ENCODE data around the gene DMPK. TPM values are rescaled to one million over a fixed set of nuclear protein-coding genes. Genes with fewer than 3 reads are reported as not detected.

Gene DMPK
- total and polyA plus RNA-seq, 2 experiments from 2014 or later: 9.8 to 24.0 TPM

DNA sequence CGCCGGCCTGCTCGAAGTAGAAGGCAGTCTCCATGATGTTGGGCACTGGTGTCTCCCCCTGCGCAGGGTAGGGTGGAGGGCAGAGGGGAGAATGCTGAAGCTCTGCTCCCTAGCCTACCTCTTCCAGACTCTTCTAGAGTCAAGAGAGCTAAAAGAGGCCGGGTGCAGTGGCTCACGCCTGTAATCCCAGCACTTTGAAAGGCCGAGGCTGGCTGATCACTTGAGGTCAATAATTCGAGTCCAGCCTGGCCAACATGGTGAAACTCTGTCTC lies 22.6 kb upstream of the DMPK start (continued):
- TF ChIP-seq, protein P1, sequence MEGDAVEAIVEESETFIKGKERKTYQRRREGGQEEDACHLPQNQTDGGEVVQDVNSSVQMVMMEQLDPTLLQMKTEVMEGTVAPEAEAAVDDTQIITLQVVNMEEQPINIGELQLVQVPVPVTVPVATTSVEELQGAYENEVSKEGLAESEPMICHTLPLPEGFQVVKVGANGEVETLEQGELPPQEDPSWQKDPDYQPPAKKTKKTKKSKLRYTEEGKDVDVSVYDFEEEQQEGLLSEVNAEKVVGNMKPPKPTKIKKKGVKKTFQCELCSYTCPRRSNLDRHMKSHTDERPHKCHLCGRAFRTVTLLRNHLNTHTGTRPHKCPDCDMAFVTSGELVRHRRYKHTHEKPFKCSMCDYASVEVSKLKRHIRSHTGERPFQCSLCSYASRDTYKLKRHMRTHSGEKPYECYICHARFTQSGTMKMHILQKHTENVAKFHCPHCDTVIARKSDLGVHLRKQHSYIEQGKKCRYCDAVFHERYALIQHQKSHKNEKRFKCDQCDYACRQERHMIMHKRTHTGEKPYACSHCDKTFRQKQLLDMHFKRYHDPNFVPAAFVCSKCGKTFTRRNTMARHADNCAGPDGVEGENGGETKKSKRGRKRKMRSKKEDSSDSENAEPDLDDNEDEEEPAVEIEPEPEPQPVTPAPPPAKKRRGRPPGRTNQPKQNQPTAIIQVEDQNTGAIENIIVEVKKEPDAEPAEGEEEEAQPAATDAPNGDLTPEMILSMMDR (conservative IDR thresholded peaks at IDR 0.05; ENCODE audit: low read depth in 2 of 2): no peak
- no peak for TF ChIP-seq POLR2AphosphoS5 (IDR thresholded peaks at IDR 0.05; ENCODE audit: low read depth)

DNA sequence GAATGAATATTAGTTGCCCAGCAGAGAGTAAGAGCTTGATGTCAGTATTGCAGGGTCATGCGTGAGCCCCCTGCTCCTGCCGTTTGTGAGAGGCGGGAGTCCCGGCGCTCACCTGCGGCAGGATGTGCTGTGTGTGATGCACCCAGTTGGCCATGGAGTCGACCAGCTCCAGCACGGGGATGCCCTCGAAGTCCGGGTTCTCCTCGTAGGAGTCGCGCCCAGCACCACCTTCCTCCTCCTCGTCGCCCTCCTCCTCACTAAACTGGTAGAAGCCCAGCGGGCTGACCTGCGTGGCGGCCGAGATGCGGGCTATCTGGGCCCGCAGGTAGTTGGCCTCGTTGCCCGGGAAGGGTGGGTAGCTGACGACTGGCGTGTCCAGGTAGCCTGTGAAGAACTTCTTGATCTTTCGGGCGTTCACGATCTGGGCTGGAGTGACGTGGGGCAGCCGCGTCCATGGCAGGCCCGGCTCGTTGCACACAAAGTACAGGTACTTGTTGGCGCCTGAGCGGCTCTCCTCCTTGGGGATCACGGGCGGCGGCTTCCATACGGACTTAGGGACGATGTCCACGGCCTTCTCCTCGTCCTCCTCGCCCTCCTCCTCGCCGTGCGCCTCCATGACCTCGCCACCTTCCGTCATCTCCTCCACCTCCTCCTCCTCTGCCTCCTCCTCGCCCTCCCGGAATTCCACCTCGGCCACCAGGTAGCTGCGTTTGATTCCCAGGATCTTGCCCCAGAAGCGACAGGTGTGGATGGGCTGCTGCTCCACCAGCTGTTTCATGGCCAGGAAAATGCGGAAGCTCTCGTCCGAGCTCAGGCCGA lies 22.1 kb upstream of the DMPK start:
- H3K79me2 ChIP-seq (replicated peaks; ENCODE audit: insufficient read depth): no peaks in the 10 kb centered on the region
- Mint-ChIP-seq H3K4me3 (no peak overlapping the region), H3K4me1 (peaks cover 7% of the 10 kb centered on the region), H3K27me3 (ENCODE audit: insufficient read depth, low read depth, poor library complexity) (peaks cover 12% of the 10 kb centered on the region), H3K27ac (no peak overlapping the region), H3K36me3 (ENCODE audit: low read depth) (no peaks in the 10 kb centered on the region), H3K9me3 (no peaks in the 10 kb centered on the region; the same call in 2 of the 3 replicates)
- no peaks in the 10 kb centered on the region for H3K9me2 ChIP-seq (ENCODE audit: insufficient read depth)
- TF ChIP-seq POLR2AphosphoS5 (IDR thresholded peaks at IDR 0.05; ENCODE audit: low read depth) (no peak), JUNB (IDR thresholded peaks at IDR 0.05; ENCODE audit: unreplicated experiment) (no peak), EZH2 (IDR thresholded peaks at IDR 0.05; ENCODE audit: low read depth, unreplicated experiment) (no peak)
- H3K27ac ChIP-seq (ENCODE audit: low read depth): no peak overlapping the region
- no peak overlapping the region for H3K4me2 ChIP-seq
- ATAC-seq (no peak), DNase-seq (ENCODE audit: low spot score) (no peak)
- H3K4me1 ChIP-seq (ENCODE audit: insufficient read depth): no peaks in the 10 kb centered on the region
- H3F3A ChIP-seq (replicated peaks; ENCODE audit: low read depth): no peaks in the 10 kb centered on the region
- H2AFZ ChIP-seq: peak overlapping the region; percentile 32; the same call in 1 of the 2 replicates
- H3K36me3 ChIP-seq (ENCODE audit: insufficient read depth): no peaks in the 10 kb centered on the region
- no peaks in the 10 kb centered on the region for H3K27me3 ChIP-seq (ENCODE audit: insufficient read depth)
- H3K4me3 ChIP-seq: no peak overlapping the region
- H4K20me1 ChIP-seq (replicated peaks; ENCODE audit: insufficient read depth): no peaks in the 10 kb centered on the region

DNA sequence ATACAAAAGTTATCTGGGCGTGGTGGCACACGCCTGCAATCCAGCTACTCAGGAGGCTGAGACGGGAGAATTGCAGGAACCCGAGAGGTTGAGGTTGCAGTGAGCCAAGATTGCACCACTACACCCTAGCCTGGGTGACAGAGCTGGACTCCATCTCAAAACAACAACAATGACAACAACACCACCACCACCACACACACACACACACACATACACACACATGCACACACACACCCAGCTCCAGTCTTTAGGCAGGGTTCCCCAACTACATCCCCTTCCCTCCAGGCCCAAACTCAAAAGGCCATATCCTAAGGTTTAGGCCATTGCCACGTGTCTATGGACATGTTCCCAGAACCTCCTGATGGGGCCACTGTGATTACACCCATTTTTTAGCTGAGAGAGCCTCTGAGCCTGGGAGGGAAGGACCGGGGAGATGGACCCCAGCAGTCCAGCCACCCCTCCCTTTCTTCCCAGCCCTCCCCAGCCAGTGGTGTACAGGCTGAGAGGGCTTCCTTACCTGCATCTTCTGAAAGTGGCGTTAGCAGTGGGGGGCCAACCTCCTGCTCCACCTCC lies 19.4 kb upstream of the DMPK start:
- no peaks in the 10 kb centered on the region for H4K20me1 ChIP-seq (replicated peaks; ENCODE audit: insufficient read depth)
- no peak for TF ChIP-seq ZNF114 (CRISPR knock-in tag; IDR thresholded peaks at IDR 0.05)
- TF ChIP-seq, protein P2, sequence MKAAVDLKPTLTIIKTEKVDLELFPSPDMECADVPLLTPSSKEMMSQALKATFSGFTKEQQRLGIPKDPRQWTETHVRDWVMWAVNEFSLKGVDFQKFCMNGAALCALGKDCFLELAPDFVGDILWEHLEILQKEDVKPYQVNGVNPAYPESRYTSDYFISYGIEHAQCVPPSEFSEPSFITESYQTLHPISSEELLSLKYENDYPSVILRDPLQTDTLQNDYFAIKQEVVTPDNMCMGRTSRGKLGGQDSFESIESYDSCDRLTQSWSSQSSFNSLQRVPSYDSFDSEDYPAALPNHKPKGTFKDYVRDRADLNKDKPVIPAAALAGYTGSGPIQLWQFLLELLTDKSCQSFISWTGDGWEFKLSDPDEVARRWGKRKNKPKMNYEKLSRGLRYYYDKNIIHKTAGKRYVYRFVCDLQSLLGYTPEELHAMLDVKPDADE (IDR thresholded peaks at IDR 0.05): no peak
- TF ChIP-seq STAT1 (IDR thresholded peaks at IDR 0.05; ENCODE audit: unreplicated experiment): no peak
- no peak for TF ChIP-seq ZNF331 (CRISPR knock-in tag; IDR thresholded peaks at IDR 0.05; ENCODE audit: low read depth)
- TF ChIP-seq, protein P1 (conservative IDR thresholded peaks at IDR 0.05; ENCODE audit: low read depth in 2 of 2): no peak
- TF ChIP-seq NANOG (IDR thresholded peaks at IDR 0.05; ENCODE audit: borderline replicate concordance): no peak
- no peak for TF ChIP-seq POLR2AphosphoS5 (IDR thresholded peaks at IDR 0.05; ENCODE audit: low read depth)
- TF ChIP-seq EZH2phosphoT487 (IDR thresholded peaks at IDR 0.05; ENCODE audit: unreplicated experiment): no peak
- no peak for TF ChIP-seq EZH2 (IDR thresholded peaks at IDR 0.05; ENCODE audit: low read depth, unreplicated experiment)
- TF ChIP-seq JUNB (IDR thresholded peaks at IDR 0.05; ENCODE audit: unreplicated experiment): no peak
- TF ChIP-seq, protein P3, sequence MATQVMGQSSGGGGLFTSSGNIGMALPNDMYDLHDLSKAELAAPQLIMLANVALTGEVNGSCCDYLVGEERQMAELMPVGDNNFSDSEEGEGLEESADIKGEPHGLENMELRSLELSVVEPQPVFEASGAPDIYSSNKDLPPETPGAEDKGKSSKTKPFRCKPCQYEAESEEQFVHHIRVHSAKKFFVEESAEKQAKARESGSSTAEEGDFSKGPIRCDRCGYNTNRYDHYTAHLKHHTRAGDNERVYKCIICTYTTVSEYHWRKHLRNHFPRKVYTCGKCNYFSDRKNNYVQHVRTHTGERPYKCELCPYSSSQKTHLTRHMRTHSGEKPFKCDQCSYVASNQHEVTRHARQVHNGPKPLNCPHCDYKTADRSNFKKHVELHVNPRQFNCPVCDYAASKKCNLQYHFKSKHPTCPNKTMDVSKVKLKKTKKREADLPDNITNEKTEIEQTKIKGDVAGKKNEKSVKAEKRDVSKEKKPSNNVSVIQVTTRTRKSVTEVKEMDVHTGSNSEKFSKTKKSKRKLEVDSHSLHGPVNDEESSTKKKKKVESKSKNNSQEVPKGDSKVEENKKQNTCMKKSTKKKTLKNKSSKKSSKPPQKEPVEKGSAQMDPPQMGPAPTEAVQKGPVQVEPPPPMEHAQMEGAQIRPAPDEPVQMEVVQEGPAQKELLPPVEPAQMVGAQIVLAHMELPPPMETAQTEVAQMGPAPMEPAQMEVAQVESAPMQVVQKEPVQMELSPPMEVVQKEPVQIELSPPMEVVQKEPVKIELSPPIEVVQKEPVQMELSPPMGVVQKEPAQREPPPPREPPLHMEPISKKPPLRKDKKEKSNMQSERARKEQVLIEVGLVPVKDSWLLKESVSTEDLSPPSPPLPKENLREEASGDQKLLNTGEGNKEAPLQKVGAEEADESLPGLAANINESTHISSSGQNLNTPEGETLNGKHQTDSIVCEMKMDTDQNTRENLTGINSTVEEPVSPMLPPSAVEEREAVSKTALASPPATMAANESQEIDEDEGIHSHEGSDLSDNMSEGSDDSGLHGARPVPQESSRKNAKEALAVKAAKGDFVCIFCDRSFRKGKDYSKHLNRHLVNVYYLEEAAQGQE (IDR thresholded peaks at IDR 0.05; ENCODE audit: unreplicated experiment): no peak
- no peak for TF ChIP-seq CREB1 (CRISPR knock-in tag; IDR thresholded peaks at IDR 0.05; ENCODE audit: low read depth)

More for the DNA sequence above, 19.4 kb upstream of the DMPK start:
- no peaks in the 10 kb centered on the region for H3K4me1 ChIP-seq (ENCODE audit: insufficient read depth)
- H3K79me2 ChIP-seq (replicated peaks; ENCODE audit: insufficient read depth): no peaks in the 10 kb centered on the region
- Mint-ChIP-seq H3K27ac (no peak overlapping the region), H3K9me3 (no peaks in the 10 kb centered on the region; the same call in 2 of the 3 replicates), H3K36me3 (ENCODE audit: low read depth) (no peaks in the 10 kb centered on the region), H3K27me3 (ENCODE audit: insufficient read depth, low read depth, poor library complexity) (peaks cover 15% of the 10 kb centered on the region), H3K4me1 (peaks cover 11% of the 10 kb centered on the region), H3K4me3 (no peak overlapping the region)
- DNase-seq (ENCODE audit: low spot score) (no peak), ATAC-seq (no peak)
- H3K27ac ChIP-seq (ENCODE audit: low read depth): no peak overlapping the region
- H3K4me2 ChIP-seq: no peak overlapping the region
- H3K27me3 ChIP-seq (ENCODE audit: insufficient read depth): no peaks in the 10 kb centered on the region
- H3K36me3 ChIP-seq (ENCODE audit: insufficient read depth): no peaks in the 10 kb centered on the region
- no peak overlapping the region; the same call in 1 of the 2 replicates for H2AFZ ChIP-seq
- no peak overlapping the region for H3K4me3 ChIP-seq
- H3K9me2 ChIP-seq (ENCODE audit: insufficient read depth): no peaks in the 10 kb centered on the region
- no peaks in the 10 kb centered on the region for H3F3A ChIP-seq (replicated peaks; ENCODE audit: low read depth)

All from GM23338 (cell line).